SU-DHL-6 (cell line): ENCODE results near the gene CYP4F2.
A peak's percentile ranks its signal among the peaks of the same experiment; 100 is the strongest.
"Not testable (repeated sequence)": the region's sequence is repeated elsewhere in the genome, so short reads cannot be mapped to it uniquely, and the experiment has no call there.

Source experiments
- H2AFZ ChIP-seq: fragments of 200-600 bp; sonication (generic); 2 replicates; pipeline ENCODE4 v1.6.1; 2014; ENCODE audit warnings: low read depth, mild to moderate bottlenecking, moderate library complexity, mixed read lengths, antibody characterized with exemption, low read length; ENCODE audit not compliant: severe bottlenecking
- H3F3A ChIP-seq: fragments of 200-600 bp; shearing (Covaris generic); 2 replicates; pipeline ENCODE4 v1.6.0; 2016; ENCODE audit warnings: antibody characterized with exemption, mild to moderate bottlenecking; ENCODE audit not compliant: insufficient read depth
- H3K27ac ChIP-seq: fragments of 200-600 bp; sonication (generic); 2 replicates; pipeline ENCODE4 v1.5.1; 2016; ENCODE audit warnings: low read depth, mild to moderate bottlenecking, low read length, moderate library complexity, mixed read lengths
- H3K27me3 ChIP-seq: fragments of 200-600 bp; sonication (generic), shearing (Covaris generic); 2 replicates; pipeline ENCODE4 v1.6.0; 2014; ENCODE audit warnings: mild to moderate bottlenecking, low read length
- H3K36me3 ChIP-seq: fragments of 200-600 bp; sonication (generic); 2 replicates; pipeline ENCODE4 v1.6.1; 2014; ENCODE audit warnings: mild to moderate bottlenecking, low read length, mixed read lengths
- H3K4me2 ChIP-seq: fragments of 300-600, 200-600 bp; shearing (Covaris generic), sonication (generic); 2 replicates; pipeline ENCODE4 v1.6.0; 2014; ENCODE audit warnings: low read length, low read depth, mild to moderate bottlenecking; ENCODE audit not compliant: poor library complexity, severe bottlenecking
- H3K4me3 ChIP-seq: fragments of 200-600 bp; sonication (generic); 2 replicates; pipeline ENCODE4 v1.5.1; 2014; ENCODE audit warnings: antibody characterized with exemption, low read length, mild to moderate bottlenecking, mixed read lengths; ENCODE audit not compliant: insufficient read depth, poor library complexity, severe bottlenecking
- H3K79me2 ChIP-seq: fragments of 200-600 bp; sonication (generic); 2 replicates; pipeline ENCODE4 v1.6.1; 2014; ENCODE audit warnings: mild to moderate bottlenecking, low read length, moderate library complexity; ENCODE audit not compliant: insufficient read depth
- H3K9ac ChIP-seq: fragments of 200-600 bp; sonication (generic); 2 replicates; pipeline ENCODE4 v1.7.0; 2014; ENCODE audit warnings: mild to moderate bottlenecking, low read length
- H3K9me2 ChIP-seq: fragments of 200-600 bp; sonication (generic); replicated peaks from 2 replicates; pipeline ENCODE4 v1.6.1; 2014; ENCODE audit warnings: low read length; ENCODE audit not compliant: insufficient read depth
- H3K9me3 ChIP-seq: fragments of 200-600 bp; sonication (generic); 2 replicates; pipeline ENCODE4 v1.6.1; 2014; ENCODE audit warnings: low read length, mixed read lengths; ENCODE audit not compliant: insufficient read depth
- H4K20me1 ChIP-seq: fragments of 200-600 bp; sonication (generic); 2 replicates; pipeline ENCODE4 v1.6.1; 2014; ENCODE audit warnings: low read depth, mild to moderate bottlenecking, antibody characterized with exemption, low read length, moderate library complexity, mixed read lengths
- EZH2phosphoT487 ChIP-seq: fragments of 200-600 bp; sonication (generic), shearing (Covaris generic); conservative IDR thresholded peaks from 2 replicates; pipeline ENCODE4 v1.6.1; 2018; ENCODE audit warnings: mild to moderate bottlenecking, antibody characterized with exemption, low read length, moderate library complexity, mixed read lengths
- TF ChIP-seq, protein P1 (sequence below): fragments of 200-600 bp; sonication (generic); IDR thresholded peaks from one replicate; pipeline ENCODE4 v1.5.1; 2017; ENCODE audit warnings: antibody characterized with exemption, mild to moderate bottlenecking, low read length, moderate library complexity; ENCODE audit not compliant: insufficient read depth, poor library complexity, severe bottlenecking

CYP4F2 gene

DNA sequence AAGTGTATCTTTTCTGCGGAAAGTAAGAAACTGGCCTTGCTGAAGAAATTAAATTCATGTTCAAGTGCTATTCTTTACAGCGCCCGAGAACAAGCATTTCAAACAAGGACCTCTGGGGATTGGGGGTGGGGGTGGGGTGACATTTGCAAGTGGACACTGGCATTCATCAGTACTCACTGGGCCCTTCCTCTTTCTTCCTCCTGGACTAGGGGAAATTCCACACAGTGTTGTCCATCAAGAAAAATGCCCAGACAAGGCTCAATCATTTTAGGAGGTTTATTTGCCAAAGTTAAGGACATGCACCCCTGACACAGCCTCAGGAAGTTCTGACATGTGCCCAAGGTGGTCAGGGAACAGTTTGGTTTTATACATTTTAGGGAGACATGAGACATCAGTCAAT lies 59.5 kb downstream of the CYP4F2 start:
- no peaks in the 10 kb centered on the region for H4K20me1 ChIP-seq
- no peak for TF ChIP-seq EZH2phosphoT487
- TF ChIP-seq, protein P1, sequence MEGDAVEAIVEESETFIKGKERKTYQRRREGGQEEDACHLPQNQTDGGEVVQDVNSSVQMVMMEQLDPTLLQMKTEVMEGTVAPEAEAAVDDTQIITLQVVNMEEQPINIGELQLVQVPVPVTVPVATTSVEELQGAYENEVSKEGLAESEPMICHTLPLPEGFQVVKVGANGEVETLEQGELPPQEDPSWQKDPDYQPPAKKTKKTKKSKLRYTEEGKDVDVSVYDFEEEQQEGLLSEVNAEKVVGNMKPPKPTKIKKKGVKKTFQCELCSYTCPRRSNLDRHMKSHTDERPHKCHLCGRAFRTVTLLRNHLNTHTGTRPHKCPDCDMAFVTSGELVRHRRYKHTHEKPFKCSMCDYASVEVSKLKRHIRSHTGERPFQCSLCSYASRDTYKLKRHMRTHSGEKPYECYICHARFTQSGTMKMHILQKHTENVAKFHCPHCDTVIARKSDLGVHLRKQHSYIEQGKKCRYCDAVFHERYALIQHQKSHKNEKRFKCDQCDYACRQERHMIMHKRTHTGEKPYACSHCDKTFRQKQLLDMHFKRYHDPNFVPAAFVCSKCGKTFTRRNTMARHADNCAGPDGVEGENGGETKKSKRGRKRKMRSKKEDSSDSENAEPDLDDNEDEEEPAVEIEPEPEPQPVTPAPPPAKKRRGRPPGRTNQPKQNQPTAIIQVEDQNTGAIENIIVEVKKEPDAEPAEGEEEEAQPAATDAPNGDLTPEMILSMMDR = no peak
- H3K4me3 ChIP-seq = no peak overlapping the region
- no peak overlapping the region for H3K27ac ChIP-seq
- no peaks in the 10 kb centered on the region for H3F3A ChIP-seq
- no peaks in the 10 kb centered on the region for H3K9me2 ChIP-seq
- no peaks in the 10 kb centered on the region for H3K27me3 ChIP-seq
- H3K36me3 ChIP-seq = no peaks in the 10 kb centered on the region
- H2AFZ ChIP-seq = no peak overlapping the region
- H3K9ac ChIP-seq = no peak overlapping the region
- H3K4me2 ChIP-seq = no peak overlapping the region
- H3K9me3 ChIP-seq = no peaks in the 10 kb centered on the region
- no peaks in the 10 kb centered on the region for H3K79me2 ChIP-seq

DNA sequence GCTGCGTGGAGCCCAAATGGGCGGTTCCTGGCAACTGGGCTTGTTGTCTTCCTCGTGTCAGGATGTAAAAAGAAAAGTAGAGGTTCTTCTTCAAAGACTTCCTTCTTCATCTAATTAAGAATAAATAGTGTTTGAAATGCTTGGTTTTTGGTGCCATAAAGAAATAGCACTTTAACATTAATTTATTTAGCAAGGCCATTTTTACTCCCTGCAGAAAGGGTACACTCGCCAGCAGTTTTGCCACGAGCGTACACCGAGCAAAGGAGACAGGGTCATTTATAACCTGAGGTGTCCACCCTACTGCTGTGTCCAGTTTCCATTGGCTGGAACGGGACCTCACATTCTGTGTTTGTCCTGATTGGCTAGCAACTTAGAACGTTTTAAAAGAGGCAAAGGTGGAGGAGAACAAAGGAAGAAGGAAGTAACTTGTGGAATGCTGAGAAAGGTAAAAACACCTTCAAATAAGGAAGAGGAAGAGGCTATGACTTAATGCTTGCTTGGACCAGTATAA lies 60.6 kb downstream of the CYP4F2 start:
- no peak for TF ChIP-seq EZH2phosphoT487
- TF ChIP-seq, protein P1 = no peak
- H3K27ac ChIP-seq = peak overlapping the region; percentile 74
- peak overlapping the region; percentile 59 for H3K4me3 ChIP-seq
- no peaks in the 10 kb centered on the region for H3K9me2 ChIP-seq
- no peaks in the 10 kb centered on the region for H3F3A ChIP-seq
- H2AFZ ChIP-seq = peak overlapping the region; percentile 52
- H3K4me2 ChIP-seq = peak overlapping the region; percentile 59
- H4K20me1 ChIP-seq = no peaks in the 10 kb centered on the region
- no peaks in the 10 kb centered on the region for H3K36me3 ChIP-seq
- no peaks in the 10 kb centered on the region for H3K79me2 ChIP-seq
- peak overlapping the region; percentile 71 for H3K9ac ChIP-seq
- H3K9me3 ChIP-seq = no peaks in the 10 kb centered on the region
- no peaks in the 10 kb centered on the region for H3K27me3 ChIP-seq

DNA sequence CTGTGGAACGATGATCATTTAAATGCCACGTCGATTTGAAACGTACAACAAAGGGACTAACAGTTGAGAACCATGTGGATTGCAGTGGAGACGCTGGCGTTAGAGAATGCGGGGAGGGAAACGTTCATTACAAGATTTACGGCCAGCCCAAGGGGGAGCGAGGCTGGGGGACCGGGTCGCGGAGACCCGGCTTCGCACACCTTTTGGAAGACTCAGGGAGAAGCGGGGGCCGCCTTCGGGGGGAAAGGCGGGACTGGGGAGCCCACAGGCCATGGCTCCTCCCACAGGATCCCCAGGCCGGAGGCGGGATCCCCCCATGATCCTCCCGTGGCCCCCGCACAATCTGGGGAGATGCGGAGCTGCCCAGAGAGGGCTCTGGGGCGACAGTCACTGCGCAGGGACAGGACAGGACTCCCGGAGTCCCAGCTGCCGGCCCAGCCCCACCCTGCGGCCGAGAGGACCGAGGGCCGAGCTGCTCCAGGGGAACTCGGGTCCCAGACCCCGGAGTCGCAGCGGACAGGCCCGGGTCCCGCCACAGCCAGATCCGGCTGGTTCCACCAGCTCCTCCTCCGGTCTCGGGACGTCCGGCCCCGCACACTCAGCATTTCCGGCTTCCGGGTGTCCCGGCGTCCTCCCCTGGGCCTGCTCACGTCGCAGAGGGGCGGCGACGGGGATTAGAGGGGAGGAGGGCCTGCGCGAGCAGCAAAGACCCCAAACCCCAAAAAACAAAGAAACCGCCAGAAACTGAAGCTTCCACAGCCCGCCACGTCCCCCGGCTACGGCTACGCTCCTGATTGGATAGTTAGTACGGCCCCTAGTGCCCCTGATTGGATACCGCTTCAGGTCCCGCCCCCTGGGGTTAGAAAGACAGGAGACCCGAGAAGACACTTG lies 61.3 kb downstream of the CYP4F2 start:
- TF ChIP-seq EZH2phosphoT487 = no peak
- TF ChIP-seq, protein P1 = no peak
- H3K27ac ChIP-seq = peak overlapping the region; percentile 74
- peak overlapping the region; percentile 71 for H3K9ac ChIP-seq
- no peaks in the 10 kb centered on the region for H3K9me3 ChIP-seq
- H3K4me3 ChIP-seq = peak overlapping the region; percentile 59
- H3K79me2 ChIP-seq = no peaks in the 10 kb centered on the region
- no peaks in the 10 kb centered on the region for H4K20me1 ChIP-seq
- no peaks in the 10 kb centered on the region for H3K27me3 ChIP-seq
- peak overlapping the region; percentile 52 for H2AFZ ChIP-seq
- H3K36me3 ChIP-seq = no peaks in the 10 kb centered on the region
- H3F3A ChIP-seq = no peaks in the 10 kb centered on the region
- H3K9me2 ChIP-seq = no peaks in the 10 kb centered on the region
- peak overlapping the region; percentile 59 for H3K4me2 ChIP-seq

DNA sequence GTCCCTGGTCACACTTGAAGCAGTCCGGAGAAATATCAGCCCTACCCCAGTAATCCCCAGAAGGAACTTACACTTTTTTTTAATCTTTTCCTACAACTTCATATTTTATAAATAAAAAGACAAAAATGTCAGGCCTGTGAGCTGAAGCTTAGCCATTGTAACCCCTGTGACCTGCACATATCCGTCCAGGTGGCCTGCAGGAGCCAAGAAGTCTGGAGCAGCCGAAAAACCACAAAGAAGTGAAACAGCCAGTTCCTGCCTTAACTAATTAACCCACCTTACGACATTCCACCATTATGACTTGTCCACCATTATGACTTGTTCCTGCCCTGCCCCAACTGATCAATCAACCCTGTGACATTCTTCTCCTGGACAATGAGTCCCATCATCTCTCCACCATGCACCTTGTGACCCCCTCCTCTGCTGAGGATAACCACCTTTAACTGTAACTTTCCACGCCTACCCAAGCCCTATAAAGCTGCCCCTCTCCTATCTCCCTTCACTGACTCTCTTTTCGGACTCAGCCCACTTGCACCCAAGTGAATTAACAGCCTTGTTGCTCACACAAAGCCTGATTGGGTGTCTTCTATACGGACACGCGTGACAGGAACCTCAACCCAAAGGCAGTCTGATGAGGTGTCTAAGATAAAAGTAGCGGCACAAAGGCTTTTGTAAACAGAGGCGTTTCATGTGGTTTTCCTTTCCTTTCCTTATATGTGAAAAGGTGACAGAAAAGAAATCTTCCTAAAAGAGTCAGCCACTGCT lies 62.1 kb downstream of the CYP4F2 start:
- not testable (repeated sequence) for H3K9me3 ChIP-seq, H3K9ac ChIP-seq, H4K20me1 ChIP-seq, H3K27me3 ChIP-seq, H3K9me2 ChIP-seq, H3K79me2 ChIP-seq, H3F3A ChIP-seq, H3K36me3 ChIP-seq, H3K27ac ChIP-seq
- peak overlapping the region; percentile 59 for H3K4me2 ChIP-seq
- peak overlapping the region; percentile 59 for H3K4me3 ChIP-seq
- H2AFZ ChIP-seq = peak overlapping the region; percentile 52

DNA sequence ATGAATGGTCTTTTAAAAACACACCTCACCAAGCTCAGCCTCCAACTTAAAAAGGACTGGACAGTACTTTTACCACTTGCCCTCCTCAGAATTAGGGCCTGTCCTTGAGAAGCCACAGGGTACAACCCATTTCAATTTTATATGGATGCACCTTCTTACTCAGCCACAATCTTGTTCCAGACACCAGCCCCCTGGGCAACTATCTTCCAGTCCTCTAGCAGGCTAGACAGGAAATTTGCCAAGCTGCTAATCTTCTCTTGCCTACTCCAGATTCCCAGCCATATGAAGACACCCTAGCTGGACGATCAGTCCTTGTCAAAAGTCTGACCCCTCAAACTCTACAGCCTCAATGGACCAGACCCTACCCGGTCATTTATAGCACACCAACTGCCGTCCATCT lies 63.6 kb downstream of the CYP4F2 start:
- not testable (repeated sequence) for H3K4me2 ChIP-seq, H3K36me3 ChIP-seq, H3F3A ChIP-seq, H3K79me2 ChIP-seq, H4K20me1 ChIP-seq, H3K4me3 ChIP-seq, H3K9me3 ChIP-seq, H2AFZ ChIP-seq, H3K27ac ChIP-seq, H3K9ac ChIP-seq, H3K9me2 ChIP-seq, H3K27me3 ChIP-seq
